ENCODE data around the gene ZNF232. TPM values are rescaled to one million over a fixed set of nuclear protein-coding genes. Genes with fewer than 3 reads are reported as not detected.
"Not testable (repeated sequence)": the region's sequence is repeated elsewhere in the genome, so short reads cannot be mapped to it uniquely, and the experiment has no call there.

The ZNF232 gene
- polyA plus RNA-seq, 1 donor from 2014 or later, result 32.5 TPM

GRCh38 chr17:5139458-5139732 lies 27.7 kb upstream of the ZNF232 start:
- TF ChIP-seq TAF1 (IDR thresholded peaks at IDR 0.05; ENCODE audit: low read depth), result no peak
- no peak for TF ChIP-seq SMC3 (conservative IDR thresholded peaks at IDR 0.05; ENCODE audit: poor library complexity)
- TF ChIP-seq POLR2AphosphoS5 (IDR thresholded peaks at IDR 0.05), result no peak
- TF ChIP-seq EP300 (conservative IDR thresholded peaks at IDR 0.05; ENCODE audit: poor library complexity, severe bottlenecking), result no peak
- no peak for TF ChIP-seq MXI1 (conservative IDR thresholded peaks at IDR 0.05; ENCODE audit: poor library complexity, severe bottlenecking)
- TF ChIP-seq RAD21 (conservative IDR thresholded peaks at IDR 0.05), result no peak
- TF ChIP-seq, protein P1, sequence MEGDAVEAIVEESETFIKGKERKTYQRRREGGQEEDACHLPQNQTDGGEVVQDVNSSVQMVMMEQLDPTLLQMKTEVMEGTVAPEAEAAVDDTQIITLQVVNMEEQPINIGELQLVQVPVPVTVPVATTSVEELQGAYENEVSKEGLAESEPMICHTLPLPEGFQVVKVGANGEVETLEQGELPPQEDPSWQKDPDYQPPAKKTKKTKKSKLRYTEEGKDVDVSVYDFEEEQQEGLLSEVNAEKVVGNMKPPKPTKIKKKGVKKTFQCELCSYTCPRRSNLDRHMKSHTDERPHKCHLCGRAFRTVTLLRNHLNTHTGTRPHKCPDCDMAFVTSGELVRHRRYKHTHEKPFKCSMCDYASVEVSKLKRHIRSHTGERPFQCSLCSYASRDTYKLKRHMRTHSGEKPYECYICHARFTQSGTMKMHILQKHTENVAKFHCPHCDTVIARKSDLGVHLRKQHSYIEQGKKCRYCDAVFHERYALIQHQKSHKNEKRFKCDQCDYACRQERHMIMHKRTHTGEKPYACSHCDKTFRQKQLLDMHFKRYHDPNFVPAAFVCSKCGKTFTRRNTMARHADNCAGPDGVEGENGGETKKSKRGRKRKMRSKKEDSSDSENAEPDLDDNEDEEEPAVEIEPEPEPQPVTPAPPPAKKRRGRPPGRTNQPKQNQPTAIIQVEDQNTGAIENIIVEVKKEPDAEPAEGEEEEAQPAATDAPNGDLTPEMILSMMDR (IDR thresholded peaks at IDR 0.05; ENCODE audit: poor library complexity, severe bottlenecking), result no peak
- TF ChIP-seq EZH2 (IDR thresholded peaks at IDR 0.05; ENCODE audit: borderline replicate concordance, insufficient read depth, low read length, poor library complexity, severe bottlenecking), result no peak
- no peak for TF ChIP-seq REST (IDR thresholded peaks at IDR 0.05; ENCODE audit: borderline replicate concordance)

GRCh38 chr17:5138616-5139457 lies 27.2 kb upstream of the ZNF232 start:
- Histone ChIP-seq H3K9me2 (ENCODE audit: insufficient read depth, low read length) (no peaks in the 10 kb centered on the region), H3K9me3 (ENCODE audit: low read length) (no peaks in the 10 kb centered on the region), H3K4me3 (ENCODE audit: low read length) (no peak overlapping the region), H4K20me1 (ENCODE audit: insufficient read depth) (no peaks in the 10 kb centered on the region), H2AFZ (ENCODE audit: low read depth, low read length) (no peak overlapping the region), H3K27ac (ENCODE audit: low read length) (no peak overlapping the region), H3K79me2 (replicated peaks; ENCODE audit: insufficient read depth, low read length) (no peaks in the 10 kb centered on the region), H3F3A (ENCODE audit: insufficient read depth, low read length, poor library complexity, severe bottlenecking) (no peaks in the 10 kb centered on the region), H3K9ac (ENCODE audit: low read length) (no peak overlapping the region), H3K36me3 (ENCODE audit: insufficient read depth, low read length) (no peaks in the 10 kb centered on the region), H3K4me2 (ENCODE audit: low read length) (no peak overlapping the region), H3K27me3 (ENCODE audit: insufficient read depth, low read depth, low read length) (no peaks in the 10 kb centered on the region)
- TF ChIP-seq RAD21 (conservative IDR thresholded peaks at IDR 0.05) (no peak), TAF1 (IDR thresholded peaks at IDR 0.05; ENCODE audit: low read depth) (no peak), EZH2 (IDR thresholded peaks at IDR 0.05; ENCODE audit: borderline replicate concordance, insufficient read depth, low read length, poor library complexity, severe bottlenecking) (no peak), MXI1 (conservative IDR thresholded peaks at IDR 0.05; ENCODE audit: poor library complexity, severe bottlenecking) (no peak), POLR2AphosphoS5 (IDR thresholded peaks at IDR 0.05) (no peak), EP300 (conservative IDR thresholded peaks at IDR 0.05; ENCODE audit: poor library complexity, severe bottlenecking) (no peak), REST (IDR thresholded peaks at IDR 0.05; ENCODE audit: borderline replicate concordance) (no peak), SMC3 (conservative IDR thresholded peaks at IDR 0.05; ENCODE audit: poor library complexity) (no peak)
- TF ChIP-seq, protein P1 (IDR thresholded peaks at IDR 0.05; ENCODE audit: poor library complexity, severe bottlenecking), result no peak

More at GRCh38 chr17:5139458-5139732, 27.7 kb upstream of the ZNF232 start:
- Histone ChIP-seq H2AFZ (ENCODE audit: low read depth, low read length) (no peak overlapping the region), H3K9ac (ENCODE audit: low read length) (no peak overlapping the region), H3K36me3 (ENCODE audit: insufficient read depth, low read length) (no peaks in the 10 kb centered on the region), H3K79me2 (replicated peaks; ENCODE audit: insufficient read depth, low read length) (no peaks in the 10 kb centered on the region), H3K4me2 (ENCODE audit: low read length) (no peak overlapping the region), H3K9me2 (ENCODE audit: insufficient read depth, low read length) (no peaks in the 10 kb centered on the region), H3F3A (ENCODE audit: insufficient read depth, low read length, poor library complexity, severe bottlenecking) (no peaks in the 10 kb centered on the region), H3K27me3 (ENCODE audit: insufficient read depth, low read depth, low read length) (no peaks in the 10 kb centered on the region), H3K9me3 (ENCODE audit: low read length) (no peaks in the 10 kb centered on the region), H4K20me1 (ENCODE audit: insufficient read depth) (no peaks in the 10 kb centered on the region), H3K4me3 (ENCODE audit: low read length) (no peak overlapping the region), H3K27ac (ENCODE audit: low read length) (no peak overlapping the region)

DNA sequence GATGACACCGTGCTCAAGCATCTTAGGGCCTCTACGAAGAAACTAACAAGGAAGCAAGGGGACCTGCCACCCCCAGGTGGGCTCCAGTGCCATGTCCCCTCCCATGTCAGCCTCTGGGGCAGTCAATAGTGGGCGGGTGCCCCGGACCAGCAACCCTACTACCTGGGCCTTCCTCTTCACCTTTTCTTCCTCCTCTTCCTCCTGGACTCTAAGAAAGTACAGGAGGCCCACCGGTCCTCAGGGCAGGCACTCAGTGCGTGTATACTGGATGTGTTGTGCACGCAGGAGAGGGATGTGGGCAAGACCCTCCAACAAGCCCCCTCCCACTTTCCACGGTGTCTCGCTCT lies 26.5 kb upstream of the ZNF232 start:
- not testable (repeated sequence) for H3K4me3 ChIP-seq (ENCODE audit: low read length); H3K79me2 ChIP-seq (replicated peaks; ENCODE audit: insufficient read depth, low read length); H3K4me2 ChIP-seq (ENCODE audit: low read length); H2AFZ ChIP-seq (ENCODE audit: low read depth, low read length); H4K20me1 ChIP-seq (ENCODE audit: insufficient read depth); H3K36me3 ChIP-seq (ENCODE audit: insufficient read depth, low read length); H3K9me2 ChIP-seq (ENCODE audit: insufficient read depth, low read length); H3K27ac ChIP-seq (ENCODE audit: low read length); H3K9me3 ChIP-seq (ENCODE audit: low read length); H3K27me3 ChIP-seq (ENCODE audit: insufficient read depth, low read depth, low read length); H3F3A ChIP-seq (ENCODE audit: insufficient read depth, low read length, poor library complexity, severe bottlenecking); H3K9ac ChIP-seq (ENCODE audit: low read length)

Data from neural cell (in vitro differentiated cells).